HG02885 (cell line): Measurements from ENCODE around the gene THOC5.

Experiments used
- ATAC-seq: cut with Tn5 transposase; IDR thresholded peaks from one replicate; pipeline ENCODE4 v1.9.1; 2021; ENCODE audit warnings: mild to moderate bottlenecking; ENCODE audit not compliant: unreplicated experiment, poor library complexity

Gene THOC5

GRCh38 chr22:29478326-29479276, 75.0 kb downstream of the THOC5 start:
- no peak for ATAC-seq

GRCh38 chr22:29477723-29478318, 75.7 kb downstream of the THOC5 start:
- no peak for ATAC-seq

GRCh38 chr22:29476116-29476515, 77.4 kb downstream of the THOC5 start:
- no peak for ATAC-seq

GRCh38 chr22:29475550-29475949, 78.0 kb downstream of the THOC5 start:
- ATAC-seq: no peak

- no peak for ATAC-seq
These were observed 80.6 kb downstream of the THOC5 start for GRCh38 chr22:29473001-29473400.

GRCh38 chr22:29470159-29470855, 83.2 kb downstream of the THOC5 start:
- ATAC-seq: no peak

GRCh38 chr22:29469755-29470154, 83.8 kb downstream of the THOC5 start:
- no peak for ATAC-seq

- ATAC-seq: no peak
These were observed 89.0 kb downstream of the THOC5 start for GRCh38 chr22:29464581-29464980.

GRCh38 chr22:29463629-29464028, 89.9 kb downstream of the THOC5 start:
- no peak for ATAC-seq

GRCh38 chr22:29461263-29461662, 92.3 kb downstream of the THOC5 start:
- no peak for ATAC-seq

- no peak for ATAC-seq
These were observed 93.8 kb downstream of the THOC5 start for GRCh38 chr22:29459773-29460172.

GRCh38 chr22:29458551-29458950, 95.0 kb downstream of the THOC5 start:
- no peak for ATAC-seq

- no peak for ATAC-seq
These were observed 95.8 kb downstream of the THOC5 start for GRCh38 chr22:29457730-29458129.

GRCh38 chr22:29456211-29456671, 97.3 kb downstream of the THOC5 start:
- no peak for ATAC-seq
